GM20000 (cell line): ENCODE data around the gene PDZD4.
A peak's percentile ranks its signal among the peaks of the same experiment; 100 is the strongest.

Experiments used
- DNase-seq: peaks from one replicate; pipeline ENCODE4 v3.0.0; 2012; ENCODE audit warnings: low spot score
- CTCF ChIP-seq: IDR thresholded peaks from 2 replicates; pipeline ENCODE4 v1.5.1; 2012; ENCODE audit warnings: mild to moderate bottlenecking, control low read depth; ENCODE audit errors: extremely low read depth, missing control alignments

Gene PDZD4

GRCh38 chrX:153776611-153777045 lies 53.7 kb downstream of the PDZD4 start:
- no peak for DNase-seq
- no peak for TF ChIP-seq CTCF

GRCh38 chrX:153776120-153776599 lies 54.2 kb downstream of the PDZD4 start:
- TF ChIP-seq CTCF: no peak
- peak; percentile 26 for DNase-seq

GRCh38 chrX:153775293-153776119 lies 54.8 kb downstream of the PDZD4 start:
- no peak for TF ChIP-seq CTCF
- no peak for DNase-seq

- no peak for TF ChIP-seq CTCF
- DNase-seq: no peak
Measured at GRCh38 chrX:153774576-153775292, 55.6 kb downstream of the PDZD4 start.

- TF ChIP-seq CTCF: no peak
- DNase-seq: no peak
Measured at GRCh38 chrX:153773741-153774575, 56.4 kb downstream of the PDZD4 start.

GRCh38 chrX:153773218-153773611 lies 57.1 kb downstream of the PDZD4 start:
- no peak for DNase-seq
- TF ChIP-seq CTCF: no peak
